GDM1 (cell line): ENCODE data around the gene PTPN7.
"Not testable (repeated sequence)": the region's sequence is repeated elsewhere in the genome, so short reads cannot be mapped to it uniquely, and the experiment has no call there.

ENCODE experiments used
- DNase-seq: peaks from one replicate; lab custom pipeline; 2025; lab: John Stamatoyannopoulos, UW

The PTPN7 gene

GRCh38 chr1:202130297-202130721 lies 30.1 kb downstream of the PTPN7 start:
- DNase-seq, result no peak

GRCh38 chr1:202129453-202130296 lies 30.7 kb downstream of the PTPN7 start:
- DNase-seq, result no peak

- DNase-seq, result no peak
Measured at GRCh38 chr1:202127836-202128622, 32.4 kb downstream of the PTPN7 start.

GRCh38 chr1:202127061-202127460 lies 33.3 kb downstream of the PTPN7 start:
- DNase-seq, result no peak

- peak; percentile 30 for DNase-seq
Measured at GRCh38 chr1:202126426-202126825, 34.0 kb downstream of the PTPN7 start.

DNA sequence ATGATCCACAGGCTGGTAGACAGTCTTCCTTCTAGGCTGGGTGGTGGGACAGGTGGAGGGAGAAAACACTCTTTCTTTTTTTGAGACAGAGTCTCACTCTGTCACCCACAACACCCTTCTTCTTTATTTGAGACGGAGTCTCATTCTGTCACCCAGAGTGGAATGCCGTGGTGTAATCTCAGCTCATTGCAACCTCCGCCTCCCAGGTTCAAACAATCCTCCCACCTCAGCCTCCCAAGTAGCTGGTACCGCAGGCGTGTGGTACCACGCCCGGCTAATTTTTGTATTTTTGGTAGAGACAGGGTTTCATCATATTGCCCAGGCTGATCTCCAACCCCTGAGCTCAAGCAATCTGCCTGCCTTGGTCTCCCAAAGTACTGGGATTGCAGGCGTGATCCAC lies 34.8 kb downstream of the PTPN7 start:
- no peak for DNase-seq

DNA sequence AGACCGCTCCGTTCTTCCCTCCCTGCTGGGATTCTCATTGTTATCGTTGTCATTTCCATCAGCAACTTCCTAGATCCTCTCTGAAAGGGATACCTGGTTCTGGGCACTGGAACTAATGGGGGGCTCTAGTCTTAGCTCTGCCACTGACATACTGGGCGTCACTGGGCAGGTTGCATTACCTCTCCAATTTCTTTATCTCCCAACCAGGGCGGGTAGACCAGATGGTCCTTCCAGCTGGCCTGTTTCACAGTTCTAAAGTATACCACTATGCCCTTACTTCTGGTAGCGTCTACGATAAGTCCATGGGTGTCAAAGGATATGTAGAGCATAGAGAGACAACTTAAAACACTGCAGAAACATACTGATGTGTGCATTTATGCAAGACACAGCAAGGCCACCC lies 36.3 kb downstream of the PTPN7 start:
- no peak for DNase-seq

DNA sequence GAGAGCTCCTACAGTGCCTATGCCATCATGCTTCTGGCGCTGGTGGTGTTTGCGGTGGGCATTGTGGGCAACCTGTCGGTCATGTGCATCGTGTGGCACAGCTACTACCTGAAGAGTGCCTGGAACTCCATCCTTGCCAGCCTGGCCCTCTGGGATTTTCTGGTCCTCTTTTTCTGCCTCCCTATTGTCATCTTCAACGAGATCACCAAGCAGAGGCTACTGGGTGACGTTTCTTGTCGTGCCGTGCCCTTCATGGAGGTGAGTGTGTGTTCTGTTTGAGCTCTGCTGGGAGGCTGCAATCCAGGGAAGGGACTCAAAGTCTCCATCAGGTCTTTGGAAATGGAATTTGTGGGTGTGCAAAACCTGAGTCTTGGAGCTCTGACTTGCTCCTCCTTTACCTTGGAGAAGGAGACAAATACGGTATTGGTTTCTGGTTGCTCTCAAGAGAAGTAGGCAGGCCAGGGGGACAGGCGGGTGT lies 37.0 kb downstream of the PTPN7 start:
- no peak for DNase-seq

GRCh38 chr1:202122639-202123335 lies 37.6 kb downstream of the PTPN7 start, which contains the start of gene GPR37L1:
Gene GPR37L1, plus strand, starts transcription at chr1:202122917. Its CDS starts 47 bp downstream, at chr1:202122964.
- no peak for DNase-seq

- no peak for DNase-seq
Measured at GRCh38 chr1:202121006-202121405, 39.4 kb downstream of the PTPN7 start.

- DNase-seq, result no peak
Measured at GRCh38 chr1:202117898-202118371, 42.5 kb downstream of the PTPN7 start.

GRCh38 chr1:202116287-202116686 lies 44.1 kb downstream of the PTPN7 start:
- DNase-seq, result no peak

- no peak for DNase-seq
Measured at GRCh38 chr1:202113690-202114300, 46.6 kb downstream of the PTPN7 start.

- no peak for DNase-seq
Measured at GRCh38 chr1:202112859-202113689, 47.3 kb downstream of the PTPN7 start.

- not testable (repeated sequence) for DNase-seq
Measured at GRCh38 chr1:202111589-202111988, 48.8 kb downstream of the PTPN7 start.

DNA sequence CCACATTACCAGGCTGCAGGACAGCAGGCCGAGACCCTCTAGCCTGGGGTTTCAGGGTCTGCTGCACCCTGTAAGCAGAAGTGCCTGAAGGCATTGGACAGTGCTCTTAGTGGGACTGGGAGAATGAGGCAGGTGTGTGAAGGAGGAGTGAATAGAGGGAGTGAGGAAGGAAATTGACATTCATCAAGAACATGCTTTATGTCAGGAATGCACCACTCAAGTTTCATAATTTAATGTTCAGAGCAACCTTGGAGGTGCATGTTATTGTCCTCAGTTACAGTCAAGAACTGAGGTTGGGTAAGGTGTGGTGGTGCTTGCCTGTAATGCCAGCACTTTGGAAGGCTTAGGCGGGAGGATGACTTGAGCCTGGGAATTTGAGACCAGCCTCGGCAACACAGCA lies 49.4 kb downstream of the PTPN7 start:
- DNase-seq, result no peak

GRCh38 chr1:202107801-202108731 lies 52.3 kb downstream of the PTPN7 start:
- no peak for DNase-seq

GRCh38 chr1:202107321-202107761 lies 53.1 kb downstream of the PTPN7 start:
- DNase-seq, result no peak
